GM19324 (cell line): ENCODE measurements around the gene SCARB2.

Source experiments
- ATAC-seq: cut with Tn5 transposase; IDR thresholded peaks from one replicate; pipeline ENCODE4 v1.9.1; 2021; ENCODE audit warnings: mild to moderate bottlenecking, moderate library complexity; ENCODE audit not compliant: unreplicated experiment, low FRiP score

Gene SCARB2

DNA sequence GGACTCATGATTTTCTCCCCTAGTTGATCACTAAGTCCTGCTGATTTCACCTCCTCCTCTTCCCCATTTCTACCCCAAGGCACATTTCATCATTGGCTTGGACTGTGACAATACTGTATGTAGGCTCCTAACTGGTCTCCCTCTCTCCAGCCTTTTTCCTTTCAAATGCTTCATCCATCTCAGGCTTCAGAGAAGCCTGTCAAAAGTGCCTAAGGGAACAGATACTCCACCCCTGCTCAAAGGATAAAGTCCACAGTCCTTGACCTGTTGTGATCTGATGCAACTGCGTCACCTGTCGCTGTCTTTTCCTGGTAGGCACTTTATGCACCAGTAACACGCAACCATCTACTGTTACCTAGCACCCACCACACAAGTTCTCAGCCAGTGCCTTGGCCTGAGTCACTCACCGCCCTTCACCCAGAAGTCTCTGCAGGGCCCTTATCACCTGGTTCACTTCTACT lies 12.8 kb downstream of the SCARB2 start:
- no peak for ATAC-seq

DNA sequence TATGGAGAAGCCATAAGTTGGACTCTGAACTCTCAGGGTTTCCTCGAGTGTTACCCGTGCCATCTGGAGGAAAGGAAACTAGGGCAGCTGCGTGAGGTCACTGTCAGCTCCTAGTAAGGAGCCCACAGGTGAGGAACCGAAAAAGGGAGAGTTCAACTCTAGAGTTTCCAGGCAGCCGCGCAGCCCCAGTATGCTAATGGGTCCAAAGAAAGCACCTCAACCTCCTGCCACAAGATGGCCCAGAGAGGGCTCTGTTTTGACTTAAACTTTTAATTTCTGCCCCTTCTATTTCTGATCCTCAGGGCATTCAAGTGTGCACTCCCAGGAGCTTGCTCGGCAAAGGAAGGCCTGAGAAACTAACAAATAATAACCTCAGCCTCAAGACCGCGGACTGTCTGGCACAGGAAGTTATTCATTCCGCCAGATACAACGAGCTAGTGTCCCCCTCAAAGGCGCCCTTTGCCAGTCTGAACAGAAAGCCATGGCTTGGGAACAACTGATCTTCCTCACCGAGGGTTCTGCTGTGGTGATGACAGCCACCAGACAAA lies 13.9 kb downstream of the SCARB2 start:
- ATAC-seq = peak; percentile 92

DNA sequence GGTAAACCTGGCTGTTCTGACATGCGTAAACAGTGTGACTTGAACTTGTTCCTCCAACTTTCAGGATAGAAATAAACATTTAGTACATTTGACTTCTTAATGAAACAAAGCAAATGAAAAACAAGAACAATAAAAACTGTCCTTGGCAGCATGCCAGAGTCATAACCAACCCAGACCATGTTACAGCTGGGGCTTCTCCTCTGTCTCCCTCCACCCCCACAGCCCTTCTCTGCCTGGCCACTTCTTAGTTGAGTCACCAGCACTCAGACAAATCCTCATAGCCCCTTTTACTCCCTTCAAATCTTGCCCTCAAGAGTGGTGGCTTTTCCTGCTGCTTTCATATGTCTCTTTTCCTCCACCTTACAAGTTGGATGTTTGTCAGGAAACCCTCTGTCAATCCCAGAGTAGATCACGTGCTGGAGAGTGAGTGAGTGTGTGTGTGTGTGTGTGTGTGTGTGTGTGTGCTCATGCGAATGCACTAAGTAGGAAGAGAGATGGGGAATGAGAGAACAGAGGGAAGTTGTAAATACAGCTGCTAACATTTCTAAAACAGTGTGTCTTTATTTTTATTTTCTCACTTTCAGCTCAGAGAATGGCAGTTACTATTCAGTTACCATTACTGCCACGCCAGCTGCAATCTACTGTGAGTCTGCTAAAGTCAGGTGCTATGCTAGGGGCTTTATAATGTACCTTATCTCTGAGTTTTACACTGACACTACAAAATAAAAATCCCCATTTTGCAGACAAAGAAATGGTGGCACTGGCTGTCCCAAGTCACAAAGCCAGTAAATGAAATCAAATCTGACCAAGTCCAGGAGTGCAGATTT lies 15.0 kb downstream of the SCARB2 start:
- ATAC-seq = peak; percentile 38

DNA sequence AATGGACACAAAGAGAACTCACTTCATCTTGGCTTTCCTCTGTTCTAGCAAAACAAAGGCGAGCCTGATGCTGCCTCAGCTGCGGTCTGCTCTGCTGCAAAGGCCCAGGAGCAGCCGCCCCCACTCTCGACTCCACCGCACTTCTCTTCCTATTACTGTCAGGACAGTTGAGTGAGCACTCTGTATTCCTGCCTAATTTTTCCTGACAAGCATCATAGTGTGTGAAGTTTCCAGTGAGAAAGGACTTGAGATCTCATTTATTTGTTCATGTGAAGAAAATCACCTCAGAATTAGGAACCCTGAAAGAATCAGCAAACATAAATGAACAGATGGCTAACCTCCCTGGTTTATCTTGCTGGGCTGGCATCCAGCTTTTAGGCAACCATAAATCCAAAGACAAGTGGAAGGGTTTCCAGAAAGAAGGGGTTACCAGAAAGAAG lies 15.6 kb downstream of the SCARB2 start:
- no peak for ATAC-seq

DNA sequence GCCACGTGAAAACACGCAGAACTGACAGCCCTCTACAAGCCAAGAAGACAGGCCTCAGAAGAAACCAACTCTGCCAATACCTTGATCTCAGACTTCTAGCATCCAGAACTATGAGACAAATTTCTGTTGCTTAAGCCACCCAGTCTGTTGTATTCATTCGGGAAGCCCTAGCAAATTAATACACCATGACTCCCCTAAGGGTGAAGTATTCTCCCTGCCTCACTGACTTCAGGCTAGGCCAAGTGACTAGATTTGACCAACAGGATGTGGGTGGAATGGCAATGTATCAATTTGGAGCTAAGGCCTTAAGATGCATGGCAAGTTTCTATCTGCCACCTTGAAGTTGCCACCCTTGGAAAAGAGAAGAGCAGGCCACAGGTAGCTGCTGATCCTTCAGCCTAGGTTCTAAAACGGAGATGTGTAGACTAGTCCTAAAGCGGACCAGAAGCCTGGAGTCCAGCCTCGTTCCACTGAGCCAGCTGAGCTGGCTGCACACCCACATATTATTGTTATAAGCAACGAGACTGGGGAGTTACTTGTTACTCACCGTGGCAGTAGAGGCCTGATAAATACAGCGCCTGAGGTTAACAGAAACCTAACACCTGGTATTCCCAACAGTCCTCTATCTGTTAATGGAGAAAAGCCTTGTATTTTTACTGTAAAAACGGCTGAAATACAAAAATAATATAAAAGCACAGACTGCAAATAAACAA lies 16.4 kb downstream of the SCARB2 start:
- ATAC-seq = no peak

DNA sequence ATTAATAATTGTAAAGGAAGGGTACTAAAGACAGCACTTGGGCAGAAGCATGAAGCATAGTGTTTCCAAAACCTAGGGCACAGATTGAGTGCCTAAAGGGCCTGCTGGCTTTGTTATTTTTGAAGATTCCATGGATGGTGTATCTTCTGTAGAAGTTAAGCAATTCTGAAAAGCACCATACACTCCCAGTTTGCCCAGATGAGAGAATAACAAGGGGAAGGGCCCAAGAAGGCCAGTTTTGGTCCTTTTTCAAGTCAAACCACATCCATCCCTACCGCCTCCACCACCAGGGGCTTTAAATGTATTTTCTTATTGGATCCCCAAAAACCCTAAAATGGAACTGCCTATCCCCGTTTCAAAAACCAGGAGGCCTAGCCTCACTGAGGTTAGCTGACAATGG lies 17.2 kb downstream of the SCARB2 start:
- no peak for ATAC-seq

DNA sequence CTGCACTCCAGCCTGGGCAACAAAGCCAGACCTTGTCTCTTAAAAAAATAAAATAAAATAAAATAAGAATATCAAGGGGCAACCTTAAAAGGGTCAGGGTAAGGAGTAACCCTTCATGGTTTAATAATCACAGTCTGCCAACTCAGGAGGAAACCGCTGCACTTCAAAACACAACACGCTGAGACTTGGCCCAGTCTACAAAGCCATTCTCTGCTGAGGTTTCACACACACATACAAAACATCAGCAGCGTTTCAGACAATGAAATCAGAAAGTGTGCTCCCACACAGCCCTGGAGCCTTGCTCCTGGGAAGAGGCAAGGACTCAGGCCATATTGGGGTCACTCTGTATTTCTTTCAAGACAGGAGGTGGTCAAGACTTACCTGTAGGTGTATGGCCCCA lies 18.3 kb downstream of the SCARB2 start:
- no peak for ATAC-seq

DNA sequence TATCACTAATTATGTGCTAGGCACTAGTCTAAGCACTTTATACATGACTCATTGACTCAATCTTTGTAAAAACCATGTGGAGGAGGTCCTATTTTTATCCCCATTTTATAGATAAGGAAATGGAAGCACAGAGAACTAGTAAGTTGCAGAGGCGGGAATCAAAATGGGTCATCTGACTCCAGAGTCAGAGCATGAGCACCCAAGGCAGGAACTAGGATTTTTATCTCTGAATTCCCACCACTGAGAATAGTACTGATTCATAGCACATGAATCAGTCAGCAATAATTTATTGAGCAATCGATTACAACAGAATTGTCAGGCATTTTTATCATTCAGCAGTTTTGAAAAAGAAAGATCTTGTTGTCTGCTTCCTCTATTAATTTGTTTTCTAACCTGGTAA lies 19.3 kb downstream of the SCARB2 start:
- ATAC-seq = no peak

DNA sequence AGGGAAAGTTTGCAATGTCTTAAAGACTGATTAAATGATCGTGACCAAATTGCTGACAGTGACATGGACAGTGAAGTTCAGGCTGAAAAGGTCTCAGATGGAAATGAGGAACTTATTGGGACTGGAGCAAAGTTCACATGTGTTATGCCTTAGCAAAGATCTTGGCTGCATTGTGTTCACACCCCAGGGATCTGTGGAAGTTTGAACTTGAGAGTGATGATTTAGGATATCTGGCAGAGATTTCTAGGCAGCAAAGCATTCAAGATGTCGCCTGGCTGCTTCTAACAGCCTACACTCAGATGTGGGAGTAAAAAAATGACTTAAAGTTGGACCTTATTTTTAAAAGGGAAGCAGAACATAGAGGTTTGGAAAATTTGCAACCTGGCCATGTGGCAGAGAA lies 21.4 kb downstream of the SCARB2 start:
- ATAC-seq = no peak

DNA sequence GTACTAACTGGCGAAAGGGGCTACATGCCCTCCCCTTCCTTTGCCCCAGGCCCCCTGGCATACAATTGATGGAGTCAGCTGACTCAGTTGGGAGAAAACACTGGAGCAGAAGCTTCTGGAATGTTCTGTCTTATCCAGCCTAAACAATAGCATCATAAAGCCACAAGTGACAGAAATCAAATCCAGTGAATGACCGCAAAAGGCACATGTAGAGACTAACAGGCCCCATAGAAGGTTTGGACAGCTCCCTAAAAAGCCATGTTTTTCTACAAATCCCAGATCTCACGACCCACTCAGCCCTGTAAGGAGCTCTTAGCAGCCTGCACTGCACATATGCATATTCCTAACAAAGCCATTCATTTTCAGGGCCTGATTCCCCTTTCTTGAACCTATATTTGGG lies 25.1 kb downstream of the SCARB2 start:
- no peak for ATAC-seq

DNA sequence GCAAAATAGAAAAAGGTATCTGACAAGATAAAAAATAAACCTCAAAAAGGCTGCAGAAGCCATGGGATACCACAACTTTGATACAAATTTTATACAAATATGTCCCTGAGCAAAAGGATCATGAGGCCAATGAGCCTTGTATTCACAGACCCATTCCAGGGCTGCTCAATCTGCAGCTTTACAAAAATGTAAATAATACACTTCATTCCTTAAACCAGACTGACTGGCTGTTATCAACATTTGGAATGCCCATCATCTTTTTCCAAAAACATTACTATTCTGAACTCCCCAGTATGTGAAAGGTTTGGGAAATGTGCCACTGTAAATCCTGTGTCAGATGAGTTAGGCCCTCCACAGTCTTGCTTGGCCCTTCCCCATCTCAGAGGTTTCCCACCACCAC lies 25.5 kb downstream of the SCARB2 start:
- ATAC-seq = no peak

DNA sequence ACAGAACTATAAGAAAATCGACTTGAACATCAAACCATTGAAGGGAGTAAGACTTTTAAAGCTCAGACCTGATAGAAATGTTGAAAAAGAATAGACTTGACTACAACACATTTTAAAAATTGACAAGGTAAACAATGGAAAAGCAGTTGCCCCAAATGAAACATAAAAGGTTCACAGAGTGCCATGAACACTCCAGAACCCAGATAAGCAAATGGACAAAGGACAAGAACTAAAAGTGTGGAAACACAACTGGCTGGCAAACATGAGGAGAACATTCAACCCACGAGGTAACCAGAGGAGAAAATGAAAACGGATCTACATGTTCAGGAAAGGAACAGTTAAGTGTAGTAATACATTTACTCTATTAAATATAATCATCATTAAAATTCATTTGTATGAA lies 26.5 kb downstream of the SCARB2 start:
- ATAC-seq = no peak

DNA sequence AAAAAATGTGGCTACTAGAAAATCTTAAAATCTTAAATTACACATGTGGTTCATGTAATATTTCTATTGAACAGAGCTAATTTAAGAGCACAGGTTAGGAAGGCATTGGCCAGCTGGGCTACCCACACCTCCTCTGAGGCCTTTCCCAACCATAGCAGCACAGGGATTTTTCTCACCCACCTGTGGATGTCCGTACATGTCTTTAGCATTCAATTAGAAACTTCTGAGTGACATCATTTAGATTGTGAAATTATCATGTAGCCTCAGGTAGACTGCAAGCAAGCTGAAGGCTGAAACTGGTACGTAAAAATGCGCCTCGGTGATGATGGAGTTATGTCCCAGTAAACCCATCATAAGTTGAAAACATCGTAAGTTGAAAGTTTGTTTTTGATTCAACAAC lies 31.2 kb downstream of the SCARB2 start:
- ATAC-seq = no peak

DNA sequence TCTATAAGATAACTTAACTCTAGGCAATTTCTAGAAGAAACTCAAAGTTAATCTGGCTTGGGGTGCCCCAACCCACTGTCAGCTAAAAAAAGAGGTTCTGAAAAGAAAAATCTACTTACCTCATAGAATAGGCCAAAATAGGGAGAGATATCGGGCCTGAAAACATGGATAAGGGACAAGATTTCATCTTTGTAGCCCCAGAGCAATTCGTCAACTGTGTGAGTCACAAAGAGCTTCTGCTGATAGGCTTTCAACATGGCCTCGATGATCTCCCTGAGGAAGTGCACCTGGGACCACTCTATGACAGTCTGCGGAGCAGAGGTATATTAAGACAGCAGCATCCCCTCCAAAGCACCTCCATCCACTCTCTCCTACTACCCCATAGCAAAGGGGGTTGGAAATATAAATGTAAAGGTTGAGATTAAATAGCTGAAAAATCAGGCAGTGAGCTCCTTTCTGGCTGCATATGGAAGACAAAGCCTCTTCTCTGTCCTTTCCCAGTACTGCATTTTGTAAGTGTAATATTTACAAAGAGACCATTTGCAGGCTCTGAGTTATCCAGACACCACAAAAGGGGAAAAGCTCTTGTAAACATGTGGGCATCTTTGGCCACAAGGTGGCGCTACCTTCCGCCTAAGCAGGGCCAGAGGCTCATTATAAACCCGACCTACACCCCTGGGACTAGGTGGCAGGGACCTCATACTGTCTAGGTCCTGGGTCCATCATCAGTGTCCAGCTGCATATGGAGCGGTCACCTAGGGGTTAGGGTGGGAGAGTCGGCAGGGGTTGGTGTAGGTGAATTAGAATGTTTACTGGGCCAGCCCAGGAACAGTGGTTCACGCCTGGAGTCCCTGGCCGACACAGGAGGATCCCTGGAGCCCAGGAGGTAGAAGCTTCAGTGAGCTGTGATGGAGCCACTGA lies 34.0 kb downstream of the SCARB2 start:
- ATAC-seq = no peak

DNA sequence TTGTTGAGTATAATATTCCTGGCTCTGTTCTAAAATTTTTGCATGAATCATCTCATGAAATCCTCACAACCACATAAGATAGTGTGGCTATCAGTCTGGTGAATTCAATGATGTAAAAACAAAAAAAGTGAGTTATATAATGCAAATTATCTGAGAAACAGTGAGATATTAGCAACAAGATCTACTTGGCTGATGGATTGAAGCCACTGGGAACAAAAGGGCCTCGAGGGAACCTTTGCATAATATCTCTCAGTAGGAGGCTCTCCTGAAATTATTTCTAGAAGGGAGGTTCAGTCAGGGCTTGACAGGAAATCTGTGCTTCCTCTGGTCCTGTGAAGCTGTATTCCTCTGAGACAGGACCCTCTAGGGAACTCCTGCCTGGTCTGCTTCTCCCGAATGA lies 35.3 kb downstream of the SCARB2 start:
- no peak for ATAC-seq

DNA sequence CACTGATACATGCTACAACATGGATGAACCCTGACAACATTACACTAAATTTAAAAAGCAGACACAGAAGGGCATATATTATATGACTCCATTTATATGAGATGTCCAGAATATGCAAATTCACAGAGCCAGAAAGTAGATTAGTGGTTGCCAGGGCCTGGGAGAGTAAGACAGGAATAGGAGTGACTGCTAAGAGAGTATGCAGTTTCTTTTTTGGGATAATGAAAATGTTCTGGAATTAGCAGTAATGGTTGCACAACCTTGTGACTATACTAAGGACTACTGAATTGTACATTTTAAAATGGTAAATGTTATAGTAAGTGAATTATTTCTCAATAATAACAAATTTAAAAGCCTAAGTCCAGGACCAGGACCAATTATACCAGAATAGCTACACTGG lies 35.9 kb downstream of the SCARB2 start:
- no peak for ATAC-seq

DNA sequence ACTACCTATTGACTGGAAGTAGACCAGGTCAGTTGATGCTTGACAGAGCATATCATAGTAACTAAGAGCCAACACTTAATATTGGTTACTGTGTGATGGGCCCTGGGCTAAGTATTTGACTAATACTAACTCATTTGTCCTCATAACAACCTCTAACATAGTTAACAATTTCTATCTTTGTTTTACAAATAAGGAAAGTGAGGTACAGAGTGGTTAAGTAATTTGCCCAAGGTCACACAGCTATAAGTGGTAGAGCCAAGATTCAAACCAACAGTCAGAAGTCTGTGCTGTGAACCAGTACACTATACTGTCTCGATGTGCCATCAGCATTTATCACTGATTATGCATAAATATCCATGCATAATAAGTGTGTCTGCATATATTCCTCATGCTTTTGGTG lies 38.3 kb downstream of the SCARB2 start:
- ATAC-seq = no peak

DNA sequence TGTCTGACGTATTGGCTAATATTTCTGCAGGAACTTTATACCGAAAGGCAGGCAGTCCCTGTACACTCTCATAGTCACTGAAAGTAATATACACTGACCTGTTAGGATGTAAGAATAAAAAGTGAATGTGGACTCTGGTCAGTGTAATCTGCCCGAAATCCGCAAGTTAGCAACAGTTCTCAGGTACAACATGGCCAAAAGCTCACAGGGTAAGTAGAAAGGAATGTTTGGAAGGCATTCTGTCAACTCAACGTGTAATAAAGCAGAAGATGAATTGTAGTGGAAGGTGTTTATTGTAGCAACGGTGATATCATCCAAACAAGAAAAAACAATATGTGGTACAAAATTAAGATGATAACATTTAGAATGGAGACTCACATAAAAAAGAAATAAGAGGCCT lies 39.4 kb downstream of the SCARB2 start:
- no peak for ATAC-seq

DNA sequence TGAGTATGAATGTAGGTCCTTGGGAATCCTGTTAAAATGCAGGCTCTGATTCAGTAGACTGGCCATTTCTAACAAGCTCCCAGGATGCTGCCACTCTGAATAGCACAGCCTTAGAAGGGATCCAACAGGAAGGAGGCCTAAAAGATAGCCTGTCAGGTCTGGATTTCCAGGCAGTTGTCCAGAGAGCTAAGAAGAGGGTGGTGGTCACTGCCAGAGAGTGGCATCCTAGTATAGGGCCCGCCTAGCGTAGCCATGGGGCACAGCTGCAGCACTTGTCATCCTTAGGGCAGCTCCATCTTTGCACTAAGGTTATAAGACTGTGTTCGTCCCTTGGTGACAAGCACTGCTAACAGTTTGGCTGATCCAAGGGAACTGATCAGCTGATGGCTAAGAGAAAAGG lies 44.9 kb downstream of the SCARB2 start:
- no peak for ATAC-seq

DNA sequence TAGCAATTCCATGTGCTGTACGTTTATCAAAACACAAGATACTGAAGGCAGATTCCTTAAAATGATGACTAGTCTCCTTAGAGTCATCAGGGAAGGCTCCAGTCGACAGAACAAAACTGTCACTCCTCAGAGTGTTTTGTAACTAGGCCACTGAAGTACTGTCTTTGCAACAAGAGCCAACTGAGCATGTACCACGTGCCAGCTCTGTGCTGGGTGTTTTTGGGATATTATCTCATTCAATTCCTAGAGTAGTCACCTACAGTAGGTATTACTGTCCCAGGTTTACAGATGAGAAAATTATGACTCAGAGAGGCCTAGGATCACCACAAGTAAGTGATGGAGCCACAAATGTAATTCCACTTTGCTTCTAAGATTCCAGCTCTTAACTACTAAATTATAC lies 47.1 kb downstream of the SCARB2 start:
- no peak for ATAC-seq

DNA sequence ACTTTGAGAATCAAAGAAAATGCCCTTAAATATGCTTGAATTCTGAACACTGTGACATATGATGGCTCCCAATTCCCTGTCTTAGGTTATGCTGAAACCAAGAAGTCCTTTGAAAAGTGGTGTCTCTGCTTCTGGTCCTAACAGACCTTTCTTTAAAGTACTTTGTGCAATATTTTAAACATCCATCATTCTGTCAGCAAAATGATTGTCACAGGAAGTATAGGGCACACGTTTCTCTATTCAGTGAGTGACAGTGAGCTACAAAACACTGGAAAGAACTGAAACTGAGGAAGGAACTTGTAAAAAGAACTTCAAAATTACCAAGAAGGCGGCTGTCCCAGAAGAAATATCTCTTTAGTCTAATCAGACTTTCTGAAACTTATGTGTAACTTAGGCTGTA lies 53.3 kb downstream of the SCARB2 start:
- no peak for ATAC-seq
